NT2/D1 (cell line): ENCODE results near the gene NAALAD2.
"Not testable (repeated sequence)": the region's sequence is repeated elsewhere in the genome, so short reads cannot be mapped to it uniquely, and the experiment has no call there.

Source experiments
- DNase-seq: peaks from one replicate; pipeline ENCODE4 v3.0.0-alpha.2; 2011; ENCODE audit warnings: low read depth, low spot score
- H3K27me3 ChIP-seq: 2 replicates; pipeline ENCODE4 v1.6.0; 2011; ENCODE audit warnings: mild to moderate bottlenecking; ENCODE audit not compliant: insufficient read length, insufficient read depth
- H3K36me3 ChIP-seq: 2 replicates; pipeline ENCODE4 v1.6.1; 2011; ENCODE audit warnings: mild to moderate bottlenecking, low read length, mixed read lengths; ENCODE audit not compliant: insufficient read depth, insufficient read length
- H3K4me1 ChIP-seq: 2 replicates; pipeline ENCODE4 v1.5.1; 2011; ENCODE audit not compliant: insufficient read depth, insufficient read length
- H3K4me3 ChIP-seq: 2 replicates; pipeline ENCODE4 v1.5.1; 2011; ENCODE audit warnings: low read depth; ENCODE audit not compliant: insufficient read length
- H3K9ac ChIP-seq: 2 replicates; pipeline ENCODE4 v1.6.0; 2011; ENCODE audit warnings: low read depth; ENCODE audit not compliant: insufficient read length
- H3K9me3 ChIP-seq: 2 replicates; pipeline ENCODE4 v1.5.1; 2011; ENCODE audit warnings: mild to moderate bottlenecking, low read length; ENCODE audit not compliant: insufficient read depth
- SUZ12 ChIP-seq: IDR thresholded peaks from 2 replicates; pipeline ENCODE4 v1.6.1; 2011; ENCODE audit not compliant: insufficient read length, insufficient read depth; ENCODE audit errors: extremely low read depth
- YY1 ChIP-seq: IDR thresholded peaks from 2 replicates; pipeline ENCODE4 v1.6.1; 2011; ENCODE audit not compliant: insufficient read length, insufficient read depth
- ZNF274 ChIP-seq: IDR thresholded peaks from 2 replicates; pipeline ENCODE4 v1.6.1; 2011; ENCODE audit warnings: mild to moderate bottlenecking, low read depth, low read length

The NAALAD2 gene

DNA sequence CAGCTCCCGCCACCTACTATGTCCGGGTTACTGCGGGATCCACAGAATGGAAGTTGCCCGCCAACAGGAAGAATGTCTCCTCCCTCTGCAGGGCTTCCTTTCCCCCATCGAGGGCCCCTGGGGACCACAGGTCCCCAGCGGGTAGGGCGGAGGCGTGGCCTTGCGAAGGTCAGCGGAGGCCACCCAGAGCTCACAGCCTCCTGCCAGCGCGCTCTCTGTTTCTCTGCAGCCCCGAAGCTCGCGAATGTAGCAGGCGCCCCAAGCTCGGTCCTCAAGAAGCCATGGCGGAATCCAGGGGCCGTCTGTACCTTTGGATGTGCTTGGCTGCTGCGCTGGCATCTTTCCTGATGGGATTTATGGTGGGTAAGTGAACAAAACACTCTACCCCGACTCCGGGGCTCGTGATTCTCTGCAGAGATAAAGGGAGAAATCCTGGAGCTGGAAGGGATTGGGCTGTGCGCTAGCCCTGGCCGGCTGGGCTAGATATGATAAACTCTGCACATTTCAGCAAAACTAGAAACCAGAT is at the start of gene NAALAD2:
Gene NAALAD2 (plus strand): TSS at position 186 of the 526 bp plus-strand sequence. CDS start 96 bp downstream, at position 282.
- DNase-seq = peak; percentile 52
- H3K4me1 ChIP-seq = no peaks in the 10 kb centered on the region

GRCh38 chr11:90085650-90086049 is 48.8 kb upstream of the NAALAD2 start, which contains the start of gene UBTFL1:
Gene UBTFL1 (plus strand): TSS chr11:90085950. CDS start chr11:90085950, 0 bp downstream.
- not testable (repeated sequence) for H3K4me1 ChIP-seq, H3K27me3 ChIP-seq, H3K9ac ChIP-seq, H3K9me3 ChIP-seq, DNase-seq, H3K36me3 ChIP-seq, H3K4me3 ChIP-seq

More for the DNA sequence above, at the start of gene NAALAD2:
- no peaks in the 10 kb centered on the region for H3K9me3 ChIP-seq
- TF ChIP-seq ZNF274 (no peak), SUZ12 (no peak)
- no peaks in the 10 kb centered on the region for H3K27me3 ChIP-seq
- no peaks in the 10 kb centered on the region for H3K36me3 ChIP-seq
- peak within 1 kb of the TSS; percentile 68 for H3K4me3 ChIP-seq
- H3K9ac ChIP-seq = peak within 1 kb of the TSS; percentile 85

- not testable (repeated sequence) for H3K27me3 ChIP-seq, DNase-seq, H3K36me3 ChIP-seq, H3K4me1 ChIP-seq, H3K9ac ChIP-seq, H3K4me3 ChIP-seq, H3K9me3 ChIP-seq
Observed at GRCh38 chr11:90088731-90089130, 45.7 kb upstream of the NAALAD2 start.

GRCh38 chr11:90095230-90095924 is 39.1 kb upstream of the NAALAD2 start:
- not testable (repeated sequence) for H3K9me3 ChIP-seq, H3K36me3 ChIP-seq, DNase-seq, H3K9ac ChIP-seq, H3K4me3 ChIP-seq, H3K27me3 ChIP-seq, H3K4me1 ChIP-seq

DNA sequence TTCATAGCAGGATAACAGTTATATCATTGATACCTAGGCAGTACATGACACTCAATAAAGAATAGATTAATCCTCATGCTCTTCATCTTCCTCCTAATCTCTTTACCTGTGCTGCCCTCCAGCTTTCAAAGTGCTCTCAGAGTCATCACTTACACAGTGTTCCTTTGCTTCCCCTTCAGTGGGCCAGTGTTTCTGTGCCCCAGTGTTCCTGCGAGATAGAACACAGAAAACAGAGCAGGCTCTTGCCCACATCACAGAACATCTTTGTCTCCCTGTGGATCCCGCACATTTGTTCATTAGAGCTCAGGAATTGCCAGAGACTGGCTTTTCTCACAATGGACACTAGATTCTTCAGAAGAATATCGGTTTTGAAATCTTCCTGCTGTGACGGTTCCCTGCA is 36.2 kb upstream of the NAALAD2 start:
- not testable (repeated sequence) for DNase-seq, H3K27me3 ChIP-seq, H3K9ac ChIP-seq, H3K4me3 ChIP-seq, H3K36me3 ChIP-seq, H3K9me3 ChIP-seq, H3K4me1 ChIP-seq

DNA sequence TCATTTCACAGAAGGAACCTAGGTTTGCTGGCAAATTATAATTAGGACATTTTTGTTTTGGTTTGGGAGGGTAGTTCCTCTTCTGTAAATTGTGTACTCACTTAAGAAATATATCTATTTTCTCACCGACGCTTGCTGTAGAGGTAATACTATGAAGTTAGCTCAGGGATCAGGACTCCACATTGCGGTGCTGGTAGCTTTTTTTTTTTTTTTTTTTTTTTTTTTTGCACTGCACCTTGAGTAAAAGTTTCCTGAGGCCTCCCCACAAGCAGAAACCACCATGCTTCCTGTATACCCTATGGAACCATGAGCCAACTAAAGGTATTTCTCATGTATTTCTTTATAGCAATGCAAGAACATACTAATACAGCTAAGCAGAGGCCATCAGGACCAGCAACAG is 34.0 kb upstream of the NAALAD2 start:
- TF ChIP-seq SUZ12 = no peak
- no peak for TF ChIP-seq ZNF274
- no peak for TF ChIP-seq YY1
- no peak for DNase-seq

DNA sequence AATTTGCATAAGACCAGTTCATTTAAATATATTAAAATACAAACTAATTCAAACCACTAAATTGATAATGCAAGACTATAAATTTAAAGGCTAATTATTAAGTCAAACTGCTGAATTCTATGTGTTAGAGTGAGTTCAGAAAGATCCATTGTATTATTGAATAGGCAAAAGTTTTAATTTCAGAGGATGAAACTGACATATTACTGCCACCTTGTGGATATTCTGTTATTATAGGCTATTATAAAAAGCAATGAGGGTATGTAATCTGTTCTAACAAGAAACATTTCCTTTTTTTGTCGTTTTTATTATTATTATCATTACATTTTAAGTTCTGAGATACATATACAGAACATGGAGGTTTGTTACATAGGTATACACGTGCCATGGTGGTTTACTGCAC is 20.9 kb upstream of the NAALAD2 start:
- no peak for DNase-seq
- Histone ChIP-seq H3K9ac (no peak overlapping the region), H3K27me3 (no peaks in the 10 kb centered on the region), H3K36me3 (no peaks in the 10 kb centered on the region), H3K9me3 (no peaks in the 10 kb centered on the region), H3K4me3 (no peak overlapping the region), H3K4me1 (no peaks in the 10 kb centered on the region)
- TF ChIP-seq YY1 (no peak), SUZ12 (no peak), ZNF274 (no peak)

More for the DNA sequence above, 34.0 kb upstream of the NAALAD2 start:
- no peak overlapping the region for H3K4me3 ChIP-seq
- no peaks in the 10 kb centered on the region for H3K27me3 ChIP-seq
- H3K4me1 ChIP-seq = no peaks in the 10 kb centered on the region
- no peaks in the 10 kb centered on the region for H3K9me3 ChIP-seq
- no peak overlapping the region for H3K9ac ChIP-seq
- H3K36me3 ChIP-seq = no peaks in the 10 kb centered on the region

DNA sequence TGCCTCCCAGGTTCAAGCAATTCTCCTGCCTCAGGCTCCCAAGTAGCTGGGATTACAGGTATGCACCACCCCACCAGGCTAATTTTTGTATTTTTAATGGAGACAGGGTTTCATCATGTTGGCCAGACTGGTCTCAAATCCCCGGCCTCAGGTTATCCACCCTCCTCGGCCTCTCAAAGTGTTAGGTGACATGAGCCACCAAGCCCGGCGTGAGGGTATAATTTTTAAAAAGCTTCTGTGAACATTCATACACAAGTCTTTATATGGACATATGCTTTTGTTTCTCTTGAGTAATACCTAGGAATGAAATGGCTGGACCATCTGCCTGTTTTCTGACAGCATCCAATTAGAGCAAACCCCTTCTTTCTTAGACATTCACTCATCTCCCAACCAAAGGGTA is 14.3 kb upstream of the NAALAD2 start:
- no peak for TF ChIP-seq YY1
- TF ChIP-seq SUZ12 = no peak
- TF ChIP-seq ZNF274 = no peak

More for the DNA sequence above, 14.3 kb upstream of the NAALAD2 start:
- H3K9ac ChIP-seq = no peak overlapping the region
- no peak for DNase-seq
- no peaks in the 10 kb centered on the region for H3K36me3 ChIP-seq
- no peak overlapping the region for H3K4me3 ChIP-seq
- H3K27me3 ChIP-seq = no peaks in the 10 kb centered on the region
- H3K9me3 ChIP-seq = no peaks in the 10 kb centered on the region
- no peaks in the 10 kb centered on the region for H3K4me1 ChIP-seq
